ENCODE measurements around the gene ROR1.

ROR1 gene

DNA sequence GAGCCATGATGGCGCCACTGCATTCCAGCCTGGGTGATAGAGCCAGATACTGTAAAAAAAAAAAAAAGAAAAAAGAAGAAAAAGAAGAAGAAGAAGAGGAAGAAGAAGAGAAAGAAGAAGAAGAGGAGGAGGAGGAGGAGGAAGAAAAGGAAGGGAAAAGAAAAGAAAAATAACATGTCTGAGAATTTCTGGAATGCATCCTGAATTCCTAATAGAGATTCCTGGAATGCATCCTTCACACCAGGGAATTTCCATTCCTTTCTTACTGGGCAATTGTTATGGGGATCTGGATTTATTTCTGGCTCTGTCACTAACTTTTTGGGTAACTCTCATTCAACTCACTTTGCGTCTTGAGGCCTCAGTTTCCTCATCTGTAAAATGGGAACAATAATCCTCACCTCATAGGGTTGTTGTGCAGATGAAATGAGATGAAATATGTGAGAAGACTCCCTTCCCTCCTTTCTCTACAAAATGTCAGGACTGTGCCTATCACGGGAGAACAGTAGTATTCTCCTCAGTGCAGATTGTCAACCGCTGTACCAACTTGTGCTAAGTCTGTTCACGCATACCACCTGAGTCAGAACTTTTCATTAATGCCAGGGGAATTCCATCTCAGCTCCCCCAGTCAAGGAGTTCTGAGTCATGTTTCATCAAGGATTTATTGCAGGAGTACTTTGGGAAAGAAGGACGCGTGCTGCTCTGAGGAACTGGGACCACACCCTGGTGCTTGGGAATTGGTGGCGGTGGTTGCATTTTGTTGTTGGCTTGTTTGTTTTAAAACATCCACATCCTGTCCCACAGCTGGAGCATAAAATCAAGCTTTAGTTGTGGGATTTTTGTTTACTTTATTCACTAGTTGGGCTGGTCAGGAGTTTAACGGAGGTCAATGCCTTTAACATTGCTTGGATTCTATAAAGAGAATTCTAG is 42.4 kb upstream of the ROR1 start:
- no peak for DNase-seq (ENCODE audit: low read depth)
- TF ChIP-seq MYC (IDR thresholded peaks at IDR 0.05; ENCODE audit: low read depth, low read length) (no peak), CTCF (IDR thresholded peaks at IDR 0.05; ENCODE audit: low read depth, low read length) (no peak), POLR2A (IDR thresholded peaks at IDR 0.05; ENCODE audit: extremely low read depth, insufficient read length) (no peak)
- TF ChIP-seq, protein P1, sequence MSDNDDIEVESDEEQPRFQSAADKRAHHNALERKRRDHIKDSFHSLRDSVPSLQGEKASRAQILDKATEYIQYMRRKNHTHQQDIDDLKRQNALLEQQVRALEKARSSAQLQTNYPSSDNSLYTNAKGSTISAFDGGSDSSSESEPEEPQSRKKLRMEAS (IDR thresholded peaks at IDR 0.05; ENCODE audit: low read depth, low read length), result no peak
- no peak overlapping the region for H3K4me3 ChIP-seq (ENCODE audit: low read depth, low read length)

- no peak for DNase-seq (ENCODE audit: low read depth)
- H3K4me3 ChIP-seq (ENCODE audit: low read depth, low read length), result no peak overlapping the region
Observed at GRCh38 chr1:63732666-63733065, 41.2 kb upstream of the ROR1 start.

DNA sequence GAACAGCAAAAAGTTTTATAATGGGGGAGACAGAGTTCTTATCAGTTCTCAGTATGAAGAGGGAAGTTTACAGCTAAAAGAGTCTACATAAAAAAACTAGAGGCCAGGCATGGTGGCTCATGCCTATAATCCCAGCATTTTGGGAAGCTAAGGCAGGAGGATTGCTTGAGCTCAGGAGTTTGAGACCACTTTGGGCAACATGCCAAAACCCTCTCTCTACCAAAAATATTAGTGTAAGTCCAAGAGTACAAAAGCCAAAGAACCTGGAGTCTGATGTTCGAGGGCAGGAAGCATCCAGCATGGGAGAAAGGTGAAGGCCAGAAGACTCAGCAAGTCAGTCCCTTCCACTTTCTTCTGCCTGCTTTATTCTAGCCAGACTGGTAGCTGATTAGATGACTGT is 35.0 kb upstream of the ROR1 start:
- no peak for TF ChIP-seq MYC (IDR thresholded peaks at IDR 0.05; ENCODE audit: low read depth, low read length)
- TF ChIP-seq POLR2A (IDR thresholded peaks at IDR 0.05; ENCODE audit: extremely low read depth, insufficient read length), result no peak
- no peak for TF ChIP-seq CTCF (IDR thresholded peaks at IDR 0.05; ENCODE audit: low read depth, low read length)
- TF ChIP-seq, protein P1 (IDR thresholded peaks at IDR 0.05; ENCODE audit: low read depth, low read length), result no peak

More at GRCh38 chr1:63732666-63733065, 41.2 kb upstream of the ROR1 start:
- TF ChIP-seq CTCF (IDR thresholded peaks at IDR 0.05; ENCODE audit: low read depth, low read length) (no peak), MYC (IDR thresholded peaks at IDR 0.05; ENCODE audit: low read depth, low read length) (no peak), POLR2A (IDR thresholded peaks at IDR 0.05; ENCODE audit: extremely low read depth, insufficient read length) (no peak)
- TF ChIP-seq, protein P1 (IDR thresholded peaks at IDR 0.05; ENCODE audit: low read depth, low read length), result no peak

DNA sequence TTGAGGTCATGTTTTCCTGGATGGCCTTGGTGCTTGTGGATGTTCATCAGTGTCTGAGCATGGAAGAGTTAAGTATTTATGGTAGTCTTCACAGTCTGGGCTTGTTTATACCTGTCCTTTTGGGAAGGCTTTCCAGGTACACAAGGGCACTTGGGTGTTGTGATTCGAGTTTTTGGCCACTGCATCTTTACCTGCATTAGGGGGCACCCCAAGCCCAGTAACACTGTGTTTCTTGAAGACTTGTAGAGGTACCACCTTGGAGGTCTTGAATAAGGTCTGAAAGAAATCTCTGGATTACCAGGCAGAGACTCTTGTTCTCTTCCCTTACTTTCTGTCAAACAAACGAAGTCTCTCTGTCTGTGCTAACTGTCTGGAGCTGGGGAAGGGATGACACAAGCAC is 34.4 kb upstream of the ROR1 start:
- no peak overlapping the region for H3K4me3 ChIP-seq (ENCODE audit: low read depth, low read length)
- TF ChIP-seq MYC (IDR thresholded peaks at IDR 0.05; ENCODE audit: low read depth, low read length) (no peak), POLR2A (IDR thresholded peaks at IDR 0.05; ENCODE audit: extremely low read depth, insufficient read length) (no peak)
- no peak for DNase-seq (ENCODE audit: low read depth)

More for the DNA sequence above, 35.0 kb upstream of the ROR1 start:
- no peak for DNase-seq (ENCODE audit: low read depth)
- no peak overlapping the region for H3K4me3 ChIP-seq (ENCODE audit: low read depth, low read length)

DNA sequence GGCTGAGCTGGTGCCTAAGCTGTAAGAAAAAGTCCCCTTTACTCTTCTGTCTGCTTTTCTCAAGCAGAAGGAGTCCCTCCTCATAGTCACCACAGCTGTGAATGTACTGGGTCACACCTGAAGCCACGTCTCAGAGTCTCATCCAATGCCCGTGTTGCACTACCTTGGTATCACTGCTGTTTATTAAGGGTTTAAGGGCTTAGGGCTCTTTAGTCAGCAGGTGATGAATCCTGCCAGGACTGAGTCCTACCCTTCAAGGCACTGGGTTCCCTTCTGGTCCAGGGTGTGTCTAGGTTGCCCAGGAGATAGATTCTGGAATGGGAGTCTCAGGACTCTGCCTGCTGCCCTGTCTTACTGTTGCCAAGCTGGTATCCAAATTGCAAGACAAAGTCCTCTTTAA is 33.4 kb upstream of the ROR1 start:
- H3K4me3 ChIP-seq (ENCODE audit: low read depth, low read length), result no peak overlapping the region
- DNase-seq (ENCODE audit: low read depth), result no peak
- TF ChIP-seq POLR2A (IDR thresholded peaks at IDR 0.05; ENCODE audit: extremely low read depth, insufficient read length) (no peak), MYC (IDR thresholded peaks at IDR 0.05; ENCODE audit: low read depth, low read length) (no peak), CTCF (IDR thresholded peaks at IDR 0.05; ENCODE audit: low read depth, low read length) (no peak)
- TF ChIP-seq, protein P1 (IDR thresholded peaks at IDR 0.05; ENCODE audit: low read depth, low read length), result no peak

DNA sequence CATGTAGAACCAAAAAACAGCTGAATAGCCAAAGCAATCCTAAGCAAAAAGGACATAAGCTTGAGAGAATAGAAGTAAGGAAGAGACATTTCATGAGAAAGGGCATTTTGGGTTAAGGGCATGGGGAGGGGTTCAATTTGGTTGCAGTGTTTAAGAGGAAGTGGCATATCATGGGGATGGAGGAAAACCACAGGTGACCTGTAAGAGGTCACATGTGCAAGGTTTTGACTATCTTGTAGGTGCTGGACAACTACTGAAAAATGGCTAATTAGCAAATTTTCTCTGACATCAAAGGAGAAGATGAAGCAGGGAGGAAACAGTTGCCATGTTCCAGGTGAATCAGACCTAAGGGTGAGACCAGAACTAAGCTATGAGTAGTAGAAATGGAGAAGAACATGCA is 31.3 kb upstream of the ROR1 start:
- H3K4me3 ChIP-seq (ENCODE audit: low read depth, low read length), result no peak overlapping the region
- DNase-seq (ENCODE audit: low read depth), result peak; percentile 3
- TF ChIP-seq, protein P1 (IDR thresholded peaks at IDR 0.05; ENCODE audit: low read depth, low read length), result no peak
- TF ChIP-seq MYC (IDR thresholded peaks at IDR 0.05; ENCODE audit: low read depth, low read length) (no peak), CTCF (IDR thresholded peaks at IDR 0.05; ENCODE audit: low read depth, low read length) (no peak), POLR2A (IDR thresholded peaks at IDR 0.05; ENCODE audit: extremely low read depth, insufficient read length) (no peak)
